Breast epithelium (tissue), 3 donors: Measurements from ENCODE around the gene GNA12.

Experiments used
- CTCF ChIP-seq, 3 donors: fragments of 450-650 bp; IDR thresholded peaks; one replicate each; pipeline ENCODE4 v1.5.1; 2016 to 2017; ENCODE audit warnings: antibody characterized with exemption in 3 of 3, mild to moderate bottlenecking in 3 of 3, moderate library complexity in 3 of 3
- POLR2A ChIP-seq: fragments of 450-650 bp; IDR thresholded peaks from one replicate; pipeline ENCODE4 v1.6.1; 2016; ENCODE audit warnings: antibody characterized with exemption, mild to moderate bottlenecking, moderate library complexity
- POLR2AphosphoS5 ChIP-seq, 3 donors: sonication (generic); formaldehyde crosslinking; IDR thresholded peaks; one replicate each; pipeline ENCODE4 v1.6.1; 2017; ENCODE audit warnings: antibody characterized with exemption in 3 of 3

GRCh38 chr7:2757904-2758672, 86.0 kb downstream of the GNA12 start:
- no peak for TF ChIP-seq CTCF (IDR thresholded peaks at IDR 0.05)
- no peak for TF ChIP-seq POLR2A
- peak in 1 of 3 donors; percentile 41 for TF ChIP-seq POLR2AphosphoS5 (IDR thresholded peaks at IDR 0.05)
